KBM-7 (cell line): ENCODE data around the gene TTLL6.

Experiments
- DNase-seq: peaks from one replicate; pipeline ENCODE4 v3.0.0-alpha.2; 2015
- in situ Hi-C: fragments of 300-500 bp; cut with MboI; formaldehyde crosslinking; loops from 2 replicates; pipeline ENCODE4 v1.14.3; 2020; ENCODE audit warnings: low sequenced_read_pairs, low pct_unique_long_range_greater_than_20kb, mixed read lengths

Gene TTLL6

GRCh38 chr17:48748718-48749566 lies 68.1 kb downstream of the TTLL6 start:
- no peak for DNase-seq
- in situ Hi-C loops = no loop called here

GRCh38 chr17:48747445-48748363 lies 69.3 kb downstream of the TTLL6 start:
- in situ Hi-C loops = no loop called here
- no peak for DNase-seq

DNA sequence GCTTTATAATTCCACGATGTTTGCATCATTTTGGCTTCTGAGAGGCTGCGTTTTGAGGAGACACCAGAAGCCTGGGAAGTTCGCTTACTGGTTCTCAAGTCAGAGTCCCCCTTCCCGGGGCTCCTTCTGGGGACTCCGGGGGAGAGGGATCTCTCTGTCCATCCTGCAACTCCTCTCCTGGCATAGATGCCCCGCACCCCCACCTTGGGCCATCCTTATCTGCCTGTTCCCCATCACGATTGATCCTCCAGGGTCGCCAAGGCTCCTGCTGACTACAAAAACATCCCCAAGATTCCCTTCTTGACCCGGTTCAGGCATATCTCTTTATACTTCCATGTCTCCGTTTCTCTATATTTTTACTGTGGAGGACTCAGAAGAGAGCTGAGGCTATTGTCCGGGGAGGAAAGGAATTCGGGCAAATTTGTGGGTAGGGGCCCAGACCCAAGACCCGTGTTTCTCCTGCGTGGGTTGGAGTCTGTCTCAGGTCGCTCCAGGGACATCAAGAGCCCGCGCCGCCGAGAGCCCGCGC lies 70.0 kb downstream of the TTLL6 start:
- in situ Hi-C loops = no loop called here
- no peak for DNase-seq

GRCh38 chr17:48745381-48746275 lies 71.4 kb downstream of the TTLL6 start:
- in situ Hi-C loops = no loop called here
- DNase-seq = no peak

- in situ Hi-C loops = no loop called here
- no peak for DNase-seq
Observed at GRCh38 chr17:48740537-48740936, 76.5 kb downstream of the TTLL6 start.

GRCh38 chr17:48738803-48739526 lies 78.1 kb downstream of the TTLL6 start:
- in situ Hi-C loops = no loop called here
- DNase-seq = no peak

- no peak for DNase-seq
- in situ Hi-C loops = no loop called here
Observed at GRCh38 chr17:48738424-48738802, 78.6 kb downstream of the TTLL6 start.

DNA sequence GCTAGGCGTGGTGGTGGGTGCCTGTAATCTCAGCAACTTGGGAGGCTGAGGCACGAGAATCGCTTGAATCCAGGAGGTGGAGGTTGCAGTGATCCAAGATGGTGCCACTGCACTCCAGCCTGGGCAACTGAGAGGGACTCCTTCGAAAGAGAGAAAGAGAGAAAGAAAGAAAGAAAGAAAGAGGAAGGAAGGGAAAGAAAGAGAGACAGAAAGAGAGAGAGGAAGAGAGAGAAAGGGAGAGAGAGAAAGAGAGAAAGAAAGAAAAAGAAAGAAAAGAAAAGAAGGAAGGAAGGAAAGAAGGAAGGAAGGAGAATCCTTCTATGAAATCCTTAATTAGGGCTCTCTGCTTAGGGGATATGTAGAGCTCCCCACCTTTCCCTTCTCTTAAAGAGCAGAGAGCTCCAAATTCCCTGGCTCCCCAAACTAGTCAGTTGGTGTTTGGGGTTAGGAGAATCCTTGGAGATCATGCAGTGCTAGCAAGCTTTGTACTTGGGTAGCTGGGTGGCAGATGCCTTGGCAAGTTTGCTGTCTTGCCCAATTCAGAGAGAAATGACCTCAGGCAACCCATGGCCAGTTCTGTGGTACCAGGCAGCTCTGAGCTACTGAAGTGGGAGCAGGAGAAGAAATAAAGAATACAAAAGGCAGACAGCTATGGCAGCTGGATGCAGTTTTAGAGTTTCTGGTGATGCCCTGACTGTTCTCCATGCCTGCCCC lies 79.5 kb downstream of the TTLL6 start:
- in situ Hi-C loops = no loop called here
- DNase-seq = no peak

- in situ Hi-C loops = no loop called here
Observed at GRCh38 chr17:48735062-48735351, 82.0 kb downstream of the TTLL6 start.

DNA sequence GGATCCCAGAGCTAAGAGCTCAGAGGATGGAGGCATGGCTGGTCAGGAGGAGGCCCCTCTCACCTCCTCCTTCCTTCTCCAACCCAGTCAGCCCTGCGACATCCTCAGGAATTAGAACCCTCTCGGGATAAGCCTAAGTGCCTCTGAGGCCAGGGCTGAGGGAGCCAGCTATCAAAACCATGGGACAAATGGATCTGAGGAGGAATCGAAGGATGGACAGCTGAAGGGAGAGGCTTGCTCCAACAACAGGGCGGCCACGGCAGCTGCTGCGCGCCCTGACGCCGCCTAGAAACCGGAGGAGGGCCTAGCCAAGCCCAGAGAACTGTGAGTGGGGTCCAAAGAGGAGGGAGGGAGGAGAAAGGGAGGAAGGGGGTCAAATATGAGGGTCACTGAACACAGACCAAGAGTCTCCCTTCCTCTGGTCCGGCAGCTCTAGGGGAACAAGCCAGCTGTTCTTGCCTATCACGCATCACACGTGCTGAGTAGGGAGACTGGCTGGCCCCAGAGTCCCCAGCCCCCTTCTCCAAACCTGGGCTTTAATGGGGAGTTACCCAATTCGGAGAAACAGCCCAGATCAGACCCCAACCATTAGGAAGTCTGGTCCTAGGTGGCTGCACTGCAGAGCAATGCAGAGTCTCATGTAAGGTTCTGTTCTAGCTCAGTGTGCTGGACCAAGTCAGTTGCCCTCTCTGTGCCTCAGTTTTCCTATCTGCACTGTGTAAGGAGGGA lies 82.5 kb downstream of the TTLL6 start:
- in situ Hi-C loops = no loop called here
- DNase-seq = no peak

More at GRCh38 chr17:48735062-48735351, 82.0 kb downstream of the TTLL6 start:
- no peak for DNase-seq

DNA sequence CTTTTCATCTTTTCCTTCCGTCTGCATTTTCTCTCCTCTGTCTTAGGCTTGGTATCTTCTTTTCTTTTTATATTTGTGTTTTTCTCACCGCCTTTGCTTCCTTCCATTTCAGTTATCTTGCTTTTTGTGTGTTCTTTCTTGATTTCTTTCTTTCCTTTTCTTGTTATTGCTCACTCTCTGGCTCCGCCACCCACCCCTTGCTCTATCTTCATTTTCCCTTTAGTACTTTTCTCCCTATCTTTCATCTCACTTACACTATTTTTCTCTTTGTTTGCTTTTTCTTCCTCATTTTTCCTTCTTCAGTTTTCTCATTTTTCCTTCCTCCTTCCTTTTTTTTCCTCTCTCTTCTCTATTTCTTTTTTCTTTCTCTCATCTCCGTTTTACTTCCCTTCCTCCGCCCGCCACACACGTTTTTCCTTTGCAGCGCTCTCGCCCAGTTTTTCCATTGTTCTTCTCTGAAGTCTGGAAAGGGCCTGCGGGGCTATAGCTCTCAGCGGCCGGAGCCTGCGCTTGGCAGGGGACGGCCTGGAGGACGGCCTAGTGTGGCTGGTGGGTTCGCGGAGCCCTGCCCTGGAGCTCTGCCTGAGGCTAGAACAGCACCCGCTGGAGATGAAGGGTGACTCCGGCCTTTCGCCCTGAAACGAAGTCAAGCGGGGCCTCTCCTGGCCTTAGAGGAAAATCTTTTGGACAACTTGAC lies 83.2 kb downstream of the TTLL6 start:
- in situ Hi-C loops = no loop called here
- no peak for DNase-seq

GRCh38 chr17:48732688-48733629 lies 84.1 kb downstream of the TTLL6 start:
- in situ Hi-C loops = no loop called here
- DNase-seq = no peak

DNA sequence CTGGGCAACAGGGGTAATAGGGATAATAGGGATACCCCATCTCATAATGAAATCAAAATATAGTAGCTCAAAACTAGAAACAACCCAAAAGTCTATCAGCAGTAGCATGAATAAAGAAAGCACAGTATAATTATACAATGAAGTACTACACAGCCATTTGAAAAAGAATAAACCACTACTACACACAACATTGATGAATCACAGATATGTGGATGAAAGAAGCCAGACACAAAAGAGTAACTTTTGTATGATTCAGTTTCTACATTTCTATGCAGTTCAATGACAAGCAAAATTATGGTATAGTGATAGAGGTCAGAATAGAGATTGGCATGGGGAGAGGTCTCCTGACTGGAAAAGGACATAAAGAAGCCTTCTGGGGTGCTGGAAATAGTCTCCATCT lies 85.7 kb downstream of the TTLL6 start:
- in situ Hi-C loops = no loop called here
- no peak for DNase-seq

DNA sequence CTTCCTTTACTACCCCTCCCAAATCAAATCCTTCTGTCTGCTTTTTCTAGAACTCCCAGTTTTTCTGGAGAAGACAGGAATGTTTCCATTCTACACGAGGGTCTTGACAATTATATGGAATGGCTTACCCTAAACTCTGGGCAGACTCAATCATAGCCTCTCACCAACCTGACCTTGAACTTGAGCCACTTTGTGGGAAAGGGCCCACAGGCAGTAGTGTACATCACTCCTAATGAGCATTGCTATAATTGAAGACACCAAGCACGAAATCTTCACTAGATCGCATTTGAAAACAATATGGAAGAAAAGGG lies 86.8 kb downstream of the TTLL6 start:
- no peak for DNase-seq
- in situ Hi-C loops = no loop called here

DNA sequence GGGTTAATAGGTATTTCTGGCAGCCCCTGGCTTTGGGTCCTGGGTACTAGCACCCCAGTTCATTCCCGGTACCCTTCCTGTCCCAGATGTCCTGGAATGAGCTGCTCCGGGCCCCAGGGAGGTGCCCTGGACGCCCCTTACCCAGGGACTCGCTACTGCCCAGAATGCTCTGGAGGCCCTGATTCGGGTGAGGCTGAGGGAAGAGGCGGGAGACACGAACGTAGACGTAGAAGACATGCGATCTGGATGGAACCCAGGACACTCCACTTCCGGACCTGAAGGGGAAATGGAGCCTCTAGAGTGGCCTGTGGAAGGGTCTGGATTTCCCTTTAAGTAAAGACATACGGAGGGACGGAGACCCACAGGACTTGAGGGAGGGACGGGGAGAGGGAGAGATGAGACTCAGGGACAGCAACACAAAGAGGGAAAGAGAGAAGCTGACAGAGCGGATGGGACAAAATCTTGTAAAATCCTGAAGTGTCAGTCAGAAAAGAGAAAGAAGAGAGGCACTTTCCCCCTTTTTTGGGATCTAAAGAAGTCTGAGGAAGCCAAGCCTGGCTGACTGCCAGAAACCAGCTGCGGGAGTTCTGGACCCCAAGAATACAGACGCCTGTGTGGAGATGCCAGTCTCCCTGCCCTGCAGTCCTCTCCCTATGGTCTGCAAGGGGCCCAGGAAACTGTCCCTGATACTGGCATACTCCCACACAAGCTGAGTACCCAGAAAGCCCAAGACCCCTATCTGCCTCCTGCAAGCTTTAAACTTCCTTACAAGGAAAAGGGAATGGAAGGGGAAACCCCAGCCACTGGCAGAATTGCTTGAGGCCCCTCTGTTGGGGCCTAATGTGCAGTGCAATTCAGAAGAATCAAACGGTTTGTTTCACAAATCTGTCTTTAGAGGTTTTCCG lies 87.4 kb downstream of the TTLL6 start:
- in situ Hi-C loops = no loop called here
- DNase-seq = no peak
